HepG2 (cell line): ENCODE results near the gene CTNND2. TPM values are rescaled to one million over a fixed set of nuclear protein-coding genes. Genes with fewer than 3 reads are reported as not detected.

ENCODE experiments used
- ATAC-seq: fragments of 200-7000 bp; cut with Tn5 transposase; 3 replicates; pipeline ENCODE4 v1.9.1; 2020; ENCODE audit warnings: mild to moderate bottlenecking, moderate library complexity
- BruUV-seq: library from RNA; stranded (reverse); fragments of 400-500 nt; replicated peaks from 2 replicates; lab custom pipeline; 2021; lab: Mats Ljungman, UMichigan
- CTCF ChIA-PET: fragments of 300-600 bp; formaldehyde crosslinking; extraction: SDS; loops from one replicate; lab custom pipeline; 2021; ENCODE audit warnings: low total read pairs, inconsistent platforms, low intra/inter-chr PET ratio; lab: Yijun Ruan, JAX
- POLR2A ChIA-PET: fragments of 350-600 bp; sonication (Branson Sonifier 250); formaldehyde crosslinking; loops from one replicate; lab custom pipeline; 2020; ENCODE audit warnings: antibody characterized with exemption, inconsistent platforms; lab: Yijun Ruan, JAX
- DNase-seq: peaks from one replicate; pipeline ENCODE4 v3.0.0-alpha.2; 2015; ENCODE audit warnings: low spot score
- FAIRE-seq: peaks from 3 replicates; lab custom pipeline; 2011; peaks lifted over from hg19 to GRCh38; lab: Jason Lieb, UNC
- H2AFZ ChIP-seq: one replicate; pipeline ENCODE4 v1.6.1; 2011; ENCODE audit warnings: low read length, inconsistent platforms
- H3K27ac ChIP-seq: fragments of 300-600 bp; 3 replicates; pipeline ENCODE4 v1.8.0; 2011; ENCODE audit warnings: mixed run types, mild to moderate bottlenecking, mixed read lengths, low read length, inconsistent platforms; ENCODE audit not compliant: insufficient read depth; ENCODE audit errors: extremely low read length
- H3K27me3 ChIP-seq, 2 experiments: fragments of 200-600 bp in 1 of 2; 2 replicates in 1 of 2; 3 replicates in 1 of 2; pipeline versions ENCODE4 v1.6.0 to v1.8.0; 2011; ENCODE audit warnings: low read length in 2 of 2, mild to moderate bottlenecking in 2 of 2, moderate library complexity in 2 of 2, inconsistent platforms in 1 of 2; ENCODE audit not compliant: insufficient read depth in 2 of 2, control insufficient read depth in 1 of 2
- H3K36me3 ChIP-seq, 2 experiments: fragments of 200-600 bp in 1 of 2; replicated peaks in 1 of 2; 2 replicates in 1 of 2; 3 replicates in 1 of 2; pipeline versions ENCODE4 v1.5.1 to v1.8.0; 2011; ENCODE audit warnings: low read length in 2 of 2, inconsistent platforms in 1 of 2; ENCODE audit not compliant: insufficient read depth in 2 of 2, control insufficient read depth in 1 of 2
- H3K4me1 ChIP-seq: 2 replicates; pipeline ENCODE4 v1.5.1; 2012; ENCODE audit warnings: low read length, inconsistent platforms; ENCODE audit not compliant: insufficient read depth
- H3K4me2 ChIP-seq: 2 replicates; pipeline ENCODE4 v1.6.0; 2011; ENCODE audit warnings: low read depth, low read length, inconsistent platforms
- H3K4me3 ChIP-seq, 3 experiments: fragments of 200-600 bp in 1 of 3; sonication (generic), shearing (Covaris generic) in 1 of 3; replicated peaks in 1 of 3; 2 replicates each; pipeline ENCODE4 v1.5.1; 2011 to 2016; ENCODE audit warnings: low read length in 3 of 3, inconsistent platforms in 2 of 3, low read depth in 2 of 3, mild to moderate bottlenecking in 2 of 3, control low read depth in 1 of 3, mixed read lengths in 1 of 3; ENCODE audit not compliant: insufficient read depth in 1 of 3
- H3K79me2 ChIP-seq: one replicate; pipeline ENCODE4 v1.6.1; 2011; ENCODE audit warnings: low read length, inconsistent platforms; ENCODE audit not compliant: insufficient read depth
- H3K9ac ChIP-seq: 2 replicates; pipeline ENCODE4 v1.6.0; 2011; ENCODE audit warnings: mild to moderate bottlenecking, low read depth, low read length, inconsistent platforms; ENCODE audit not compliant: insufficient read depth
- H3K9me3 ChIP-seq: 2 replicates; pipeline ENCODE4 v1.5.1; 2012; ENCODE audit warnings: mild to moderate bottlenecking, low read length
- H4K20me1 ChIP-seq: 2 replicates; pipeline ENCODE4 v1.6.0; 2011; ENCODE audit warnings: inconsistent platforms, mild to moderate bottlenecking, low read length, moderate library complexity; ENCODE audit not compliant: insufficient read depth
- BRCA1 ChIP-seq: sonication (generic); formaldehyde crosslinking; IDR thresholded peaks from 2 replicates; pipeline ENCODE4 v1.4.0; 2020; ENCODE audit warnings: missing genetic modification reagents
- CTCF ChIP-seq: sonication (generic); formaldehyde crosslinking; IDR thresholded peaks from 2 replicates; pipeline ENCODE4 v1.5.0; 2020; ENCODE audit warnings: mild to moderate bottlenecking, missing genetic modification reagents, moderate library complexity
- IKZF4 ChIP-seq: sonication (generic); formaldehyde crosslinking; IDR thresholded peaks from 2 replicates; pipeline ENCODE4 v1.5.1; 2020; ENCODE audit warnings: borderline replicate concordance, mild to moderate bottlenecking, low read depth, missing genetic modification reagents; ENCODE audit errors: not compliant biosample characterization
- PREB ChIP-seq: sonication (generic); formaldehyde crosslinking; IDR thresholded peaks from 2 replicates; pipeline ENCODE4 v1.4.0; 2020; ENCODE audit warnings: missing genetic modification reagents
- STAG1 ChIP-seq: sonication (generic); formaldehyde crosslinking; IDR thresholded peaks from 2 replicates; pipeline ENCODE4 v1.4.0; 2020; ENCODE audit warnings: missing genetic modification reagents
- ZBTB49 ChIP-seq: sonication (generic); formaldehyde crosslinking; IDR thresholded peaks from 2 replicates; pipeline ENCODE4 v1.4.0; 2020; ENCODE audit warnings: missing genetic modification reagents, borderline replicate concordance
- ZNF530 ChIP-seq: sonication (generic); formaldehyde crosslinking; IDR thresholded peaks from 2 replicates; pipeline ENCODE4 v1.5.0; 2020; ENCODE audit warnings: low read depth, mild to moderate bottlenecking, missing genetic modification reagents
- ZNF580 ChIP-seq: IDR thresholded peaks from 2 replicates; pipeline ENCODE4 v1.6.1; 2016; ENCODE audit warnings: low read depth, borderline replicate concordance
- ZNF644 ChIP-seq: IDR thresholded peaks from 2 replicates; pipeline ENCODE4 v1.6.1; 2016; ENCODE audit warnings: low read depth
- ZNF781 ChIP-seq: sonication (generic); formaldehyde crosslinking; IDR thresholded peaks from 2 replicates; pipeline ENCODE4 v1.5.1; 2020; ENCODE audit warnings: borderline replicate concordance, mild to moderate bottlenecking, missing genetic modification reagents; ENCODE audit errors: not compliant biosample characterization
- WGBS: methylation state at CpG from one replicate; pipeline ENCODE4 v1.1.6; 2017; ENCODE audit warnings: low lambda C conversion rate; 5-methylcytosine and 5-hydroxymethylcytosine counted together
- in situ Hi-C: cut with HindIII; loops from 2 replicates; pipeline ENCODE4 v1.10.0; 2017; ENCODE audit warnings: low pct_unique_long_range_greater_than_20kb; ENCODE audit not compliant: extremely low pct_ligation_motif_present
- intact Hi-C: fragments of 100-400 bp; cut with micrococcal nuclease; formaldehyde crosslinking; loops from one replicate; pipeline ENCODE4 v1.10.0; 2022; ENCODE audit not compliant: unreplicated experiment
- polyA plus RNA-seq, 8 experiments: library from polyadenylated mRNA; depleted of rRNA in 3 of 8; stranded (reverse) in 7 of 8; unstranded in 1 of 8; fragments of >200 nt; fragmentation: Illumina TruSeq in 4 of 8; extraction: Trizol in 4 of 8; gene quantifications; 2 replicates each; pipeline versions ENCODE4 v1.2.1 to v1.2.3, GENCODE V29; 2011 to 2016; ENCODE audit warnings: low read depth in 4 of 8, missing spikeins in 1 of 8, mixed read lengths in 1 of 8; ENCODE audit not compliant: insufficient read depth in 1 of 8
- total RNA-seq, 5 experiments: library from RNA; depleted of rRNA; stranded (reverse); fragments of >200 nt; fragmentation: Illumina TruSeq; extraction: Trizol; gene quantifications; 2 replicates each; pipeline ENCODE4 v1.2.3, GENCODE V29; 2016; ENCODE audit warnings: low read depth in 1 of 5

Gene CTNND2
- total and polyA plus RNA-seq, 2 of the 13 experiments (the other 11 are each of a cell fraction or from before 2014, with no cell fraction given): not detected

- Histone ChIP-seq H3K4me2 (no peak overlapping the region), H3K79me2 (no peaks in the 10 kb centered on the region), H3K27me3 (no peaks in the 10 kb centered on the region), H3K9me3 (no peaks in the 10 kb centered on the region), H3K9ac (no peak overlapping the region), H3K4me3 (no peak overlapping the region), H4K20me1 (no peaks in the 10 kb centered on the region), H3K27ac (no peak overlapping the region), H3K4me1 (peaks cover 6% of the 10 kb centered on the region; the same call in 1 of the 2 replicates), H3K36me3 (no peaks in the 10 kb centered on the region), H2AFZ (no peak overlapping the region)
- 40% methylated on average over 3 of the region's 7 CpGs for WGBS
- POLR2A ChIA-PET: no interaction called here
- CTCF ChIA-PET: no interaction called here
- FAIRE-seq (no peak), ATAC-seq (peak; percentile 46; the same call in 2 of the 3 replicates), DNase-seq (no peak)
- TF ChIP-seq ZNF644 (no peak), CTCF (CRISPR knock-in tag) (peak; percentile 58), PREB (CRISPR knock-in tag) (no peak), ZNF781 (CRISPR knock-in tag) (no peak), ZBTB49 (no peak), ZNF530 (CRISPR knock-in tag) (no peak), BRCA1 (CRISPR knock-in tag) (no peak), IKZF4 (CRISPR knock-in tag) (no peak), STAG1 (peak; percentile 31; the same call in 1 of the 2 replicates), ZNF580 (no peak)
- no TSS peak for BruUV-seq
- in situ Hi-C loops (no loop called here), intact Hi-C loops (loop anchor here (5.0 to 10.0 kb wide), 2 partner anchors 181 to 976 kb away; no protein-coding TSS in a partner anchor)
These were observed 858.1 kb downstream of the CTNND2 start for GRCh38 chr5:11046160-11046559.
